GM19099 (cell line): ENCODE data around the gene DDX55.
A peak's percentile ranks its signal among the peaks of the same experiment; 100 is the strongest.

ENCODE experiments used
- POLR2A ChIP-seq: IDR thresholded peaks from 3 replicates; pipeline ENCODE4 v1.6.1; 2011; ENCODE audit warnings: low read depth; ENCODE audit not compliant: insufficient read length; ENCODE audit errors: extremely low read depth

Gene DDX55

GRCh38 chr12:123601602-123602489, at the start of gene DDX55:
TSS of gene DDX55 (plus strand) at chr12:123602099. CDS start at chr12:123602149, 50 bp downstream.
- TF ChIP-seq POLR2A, result peak; percentile 93

- TF ChIP-seq POLR2A, result no peak
Measured at GRCh38 chr12:123559468-123559867, 42.4 kb upstream of the DDX55 start.

GRCh38 chr12:123571343-123571813, 30.5 kb upstream of the DDX55 start:
- TF ChIP-seq POLR2A, result no peak

GRCh38 chr12:123572391-123572790, 29.5 kb upstream of the DDX55 start:
- TF ChIP-seq POLR2A, result no peak

GRCh38 chr12:123573870-123574269, 28.0 kb upstream of the DDX55 start:
- TF ChIP-seq POLR2A, result no peak

- TF ChIP-seq POLR2A, result no peak
Measured at GRCh38 chr12:123576611-123577010, 25.3 kb upstream of the DDX55 start.

GRCh38 chr12:123578243-123578642, 23.7 kb upstream of the DDX55 start:
- TF ChIP-seq POLR2A, result no peak

GRCh38 chr12:123580772-123581171, 21.1 kb upstream of the DDX55 start:
- TF ChIP-seq POLR2A, result no peak

GRCh38 chr12:123591702-123592481, 10.0 kb upstream of the DDX55 start:
- TF ChIP-seq POLR2A, result no peak

GRCh38 chr12:123595729-123596128, 6.2 kb upstream of the DDX55 start:
- TF ChIP-seq POLR2A, result no peak

- no peak for TF ChIP-seq POLR2A
Measured at GRCh38 chr12:123597100-123597499, 4.8 kb upstream of the DDX55 start.

GRCh38 chr12:123598522-123598921, 3.4 kb upstream of the DDX55 start:
- TF ChIP-seq POLR2A, result no peak

GRCh38 chr12:123599310-123599709, 2.6 kb upstream of the DDX55 start:
- no peak for TF ChIP-seq POLR2A

GRCh38 chr12:123599721-123600120, 2.2 kb upstream of the DDX55 start:
- no peak for TF ChIP-seq POLR2A

- TF ChIP-seq POLR2A, result no peak
Measured at GRCh38 chr12:123602651-123603195, 824 bp downstream of the DDX55 start.
